GM18502 (cell line): ENCODE data around the gene MRPS31.
A peak's percentile ranks its signal among the peaks of the same experiment; 100 is the strongest.
"Not testable (repeated sequence)": the region's sequence is repeated elsewhere in the genome, so short reads cannot be mapped to it uniquely, and the experiment has no call there.

Experiments
- ATAC-seq: cut with Tn5 transposase; IDR thresholded peaks from one replicate; pipeline ENCODE4 v1.9.1; 2021; ENCODE audit warnings: mild to moderate bottlenecking; ENCODE audit not compliant: unreplicated experiment, poor library complexity

The MRPS31 gene

DNA sequence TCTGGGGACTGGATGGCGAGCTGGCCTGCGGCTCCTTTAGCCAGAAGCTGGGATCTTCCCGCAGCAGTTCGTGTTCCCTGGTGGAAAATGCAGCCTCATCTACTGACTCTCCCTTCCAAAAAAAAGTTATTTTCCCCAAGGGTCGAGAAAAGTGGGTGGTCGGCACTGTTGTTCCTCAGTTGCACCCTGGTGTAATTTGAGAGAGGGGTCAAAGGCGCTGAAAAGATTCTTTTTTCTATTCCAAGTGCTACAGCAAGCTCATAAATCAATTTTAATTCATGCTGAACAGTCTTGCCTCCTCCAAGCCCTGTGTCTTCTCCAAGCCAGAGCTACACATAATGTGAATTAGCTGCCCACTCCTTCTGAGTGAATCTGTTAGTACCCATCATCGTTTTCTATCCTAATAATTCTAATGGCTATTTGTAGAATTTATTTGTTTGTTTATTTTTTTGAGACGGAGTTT is 19.2 kb upstream of the MRPS31 start:
- ATAC-seq, result no peak

DNA sequence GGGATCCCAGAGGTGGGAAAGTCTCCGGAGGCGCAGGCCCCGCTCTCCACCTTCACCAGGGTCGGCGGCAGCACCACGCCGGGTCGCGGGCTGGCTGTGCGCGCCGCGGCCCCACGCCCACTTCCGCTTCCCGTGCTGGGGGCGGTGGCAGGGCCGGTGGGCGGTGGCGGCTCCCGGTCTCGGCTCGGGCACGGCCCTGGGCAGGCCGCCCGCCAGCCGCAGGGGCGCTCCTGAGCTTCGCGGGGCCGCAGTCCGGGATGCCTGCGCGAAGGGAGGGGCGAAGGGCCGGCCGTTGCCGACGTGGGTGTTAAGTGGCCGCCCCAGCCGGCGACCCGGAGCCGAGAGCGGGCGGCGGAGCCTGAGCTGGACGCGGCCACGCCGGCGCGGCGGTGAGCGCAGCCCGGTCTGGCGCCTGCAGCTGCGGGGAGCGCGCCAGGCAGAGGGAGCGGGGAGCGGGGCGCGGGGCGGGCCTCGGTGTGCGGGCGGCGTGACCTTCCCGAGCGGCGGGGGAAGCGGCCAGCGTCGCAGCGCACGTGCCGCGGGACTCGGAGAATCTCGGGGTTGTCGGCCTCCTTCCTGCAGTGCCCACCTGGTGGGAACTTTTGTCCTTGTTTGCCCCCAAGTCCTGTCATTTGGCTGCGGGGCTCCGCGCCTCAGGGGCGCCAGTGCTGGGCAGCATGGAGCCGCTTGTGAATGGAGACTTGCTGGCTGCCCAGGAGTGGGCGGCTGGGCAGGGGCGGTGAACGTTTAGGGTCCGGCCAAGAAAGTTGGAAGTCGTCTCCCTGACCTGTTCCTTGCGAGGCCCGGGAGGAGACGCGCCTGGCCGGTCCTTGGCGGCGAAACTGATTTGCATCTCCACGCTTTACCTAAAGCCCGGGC is 18.5 kb upstream of the MRPS31 start, which contains the start of gene SLC25A15:
Gene SLC25A15, plus strand, starts transcription at position 337 of the 879 bp plus-strand sequence. CDS start 3,616 bp downstream, outside the sequence.
- peak; percentile 90 for ATAC-seq

DNA sequence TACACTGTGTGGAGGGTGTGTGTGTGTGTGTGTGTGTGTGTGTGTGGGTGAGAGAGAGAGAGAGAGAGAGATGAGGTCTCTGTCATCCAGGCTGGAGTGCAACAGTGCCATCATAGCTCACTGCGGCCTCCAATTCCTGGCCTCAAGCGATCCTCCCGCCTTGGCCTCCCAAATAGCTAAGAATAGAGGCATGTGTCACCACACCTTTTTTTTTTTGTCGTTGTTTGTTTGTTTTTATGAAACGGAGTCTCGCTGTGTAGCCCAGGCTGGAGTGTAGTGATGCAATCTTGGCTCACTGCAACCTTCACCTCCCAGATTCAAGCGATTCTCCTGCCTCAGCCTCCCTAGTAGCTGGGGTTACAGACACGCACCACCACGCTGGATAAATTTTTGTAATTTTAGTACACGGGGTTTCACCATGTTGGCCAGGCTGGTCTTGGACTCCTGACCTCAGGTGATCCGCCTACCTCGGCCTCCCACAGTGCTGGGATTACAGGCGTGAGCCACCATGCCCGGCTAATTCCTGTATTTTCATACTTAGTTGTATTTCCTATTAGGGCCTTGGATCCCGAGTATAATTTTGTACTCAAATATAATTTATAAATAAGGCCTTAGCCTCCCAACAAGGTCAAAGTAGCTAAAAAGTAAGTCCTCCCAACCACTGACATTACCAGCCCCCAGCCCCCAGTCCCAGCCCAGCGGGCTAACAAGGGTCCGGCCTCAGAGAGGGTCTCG is 17.7 kb upstream of the MRPS31 start:
- ATAC-seq, result not testable (repeated sequence)

DNA sequence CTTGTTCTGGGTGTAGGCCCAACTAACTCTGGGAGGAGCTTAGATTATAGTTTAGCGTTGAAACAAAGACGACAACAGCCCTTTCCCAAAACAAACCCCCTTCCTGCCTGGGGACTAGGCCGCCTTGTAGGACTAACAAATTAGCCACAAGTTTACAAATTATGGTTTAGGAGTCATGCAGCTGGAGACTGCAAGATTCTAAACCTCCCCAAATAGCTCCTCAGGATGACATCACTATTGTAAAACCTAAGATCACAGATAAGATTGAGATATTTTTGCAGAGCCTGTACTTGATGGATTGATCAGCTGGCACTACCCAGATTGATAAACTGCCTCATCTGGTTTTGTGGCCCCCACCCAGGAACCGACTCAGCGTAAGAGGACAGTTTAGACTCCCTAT is 16.1 kb upstream of the MRPS31 start:
- ATAC-seq, result no peak

DNA sequence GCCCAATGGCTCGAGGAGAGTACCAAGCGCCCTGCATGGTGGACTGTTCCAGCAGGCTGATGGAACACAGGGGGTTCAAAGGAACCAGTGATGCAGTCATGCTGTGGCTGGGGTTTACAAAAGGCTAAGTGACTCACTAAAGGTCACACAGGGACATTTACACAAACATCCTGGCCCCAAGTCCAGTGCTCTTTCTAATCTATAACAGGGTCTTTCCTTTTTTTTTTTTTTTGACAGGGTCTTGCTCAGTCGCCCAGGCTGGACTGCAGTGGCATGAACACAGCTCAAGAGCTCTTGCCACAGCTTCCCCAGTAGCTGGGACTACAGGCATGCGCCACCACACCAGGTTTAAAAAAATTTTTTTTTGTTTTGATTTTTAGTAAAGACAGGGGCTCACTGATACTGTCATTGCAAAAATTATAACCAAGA is 15.6 kb upstream of the MRPS31 start:
- ATAC-seq, result no peak

DNA sequence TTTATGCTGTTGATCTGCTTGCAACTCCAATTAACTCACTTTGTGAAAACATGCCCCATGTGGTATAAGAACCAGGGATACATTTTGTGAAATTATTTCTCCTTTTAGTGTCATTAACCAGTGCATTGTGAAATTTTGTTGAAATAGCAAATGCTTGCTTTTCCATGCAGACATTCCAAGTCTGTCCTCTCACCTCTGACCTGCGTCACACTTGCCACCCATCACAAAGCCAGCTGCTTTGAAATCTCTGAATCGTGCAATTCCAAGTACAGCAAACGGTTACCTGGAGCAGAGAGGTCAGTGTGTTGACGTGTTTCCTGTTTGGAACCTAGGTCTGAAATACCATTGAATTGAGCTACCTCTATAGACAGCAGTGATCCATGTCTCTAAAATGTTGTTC is 13.6 kb upstream of the MRPS31 start:
- ATAC-seq, result no peak

DNA sequence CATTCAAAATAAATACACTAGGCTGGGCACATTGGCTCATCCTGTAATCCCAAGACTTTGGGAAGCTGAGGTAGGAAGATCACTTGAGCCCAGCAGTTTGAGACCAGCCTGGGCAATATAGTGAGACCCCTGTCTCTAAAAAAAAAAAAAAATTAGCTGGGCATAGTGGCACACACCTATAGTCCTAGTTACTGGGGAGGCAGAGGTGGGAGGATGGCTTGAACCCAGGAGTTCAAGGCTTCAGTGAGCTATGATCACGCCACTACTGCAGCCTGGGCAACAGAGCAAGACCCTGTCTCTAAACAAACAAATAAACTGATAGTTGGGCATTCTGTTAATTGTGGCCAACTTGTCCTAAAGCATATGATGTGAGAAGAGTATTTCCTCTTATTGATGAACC is 12.0 kb upstream of the MRPS31 start:
- not testable (repeated sequence) for ATAC-seq

DNA sequence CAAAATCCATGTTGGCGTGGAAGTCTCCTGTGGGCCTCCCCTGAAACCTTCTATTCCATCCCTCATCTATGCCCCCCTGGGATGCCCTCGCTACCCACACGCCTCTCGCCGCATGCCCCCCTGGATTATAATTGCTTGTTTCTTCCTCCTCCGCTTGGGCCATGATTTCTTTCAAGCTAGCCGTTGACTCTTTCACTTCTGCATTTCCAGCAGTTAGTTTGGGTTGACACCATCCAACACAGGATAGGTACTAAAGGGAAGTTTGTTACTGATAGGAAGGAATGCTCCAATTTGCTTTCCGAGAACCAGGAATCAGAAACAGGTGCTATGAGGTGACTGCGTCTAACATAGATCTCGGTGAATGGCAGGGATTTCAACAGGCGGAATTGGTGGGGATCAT is 10.7 kb upstream of the MRPS31 start:
- ATAC-seq, result no peak

DNA sequence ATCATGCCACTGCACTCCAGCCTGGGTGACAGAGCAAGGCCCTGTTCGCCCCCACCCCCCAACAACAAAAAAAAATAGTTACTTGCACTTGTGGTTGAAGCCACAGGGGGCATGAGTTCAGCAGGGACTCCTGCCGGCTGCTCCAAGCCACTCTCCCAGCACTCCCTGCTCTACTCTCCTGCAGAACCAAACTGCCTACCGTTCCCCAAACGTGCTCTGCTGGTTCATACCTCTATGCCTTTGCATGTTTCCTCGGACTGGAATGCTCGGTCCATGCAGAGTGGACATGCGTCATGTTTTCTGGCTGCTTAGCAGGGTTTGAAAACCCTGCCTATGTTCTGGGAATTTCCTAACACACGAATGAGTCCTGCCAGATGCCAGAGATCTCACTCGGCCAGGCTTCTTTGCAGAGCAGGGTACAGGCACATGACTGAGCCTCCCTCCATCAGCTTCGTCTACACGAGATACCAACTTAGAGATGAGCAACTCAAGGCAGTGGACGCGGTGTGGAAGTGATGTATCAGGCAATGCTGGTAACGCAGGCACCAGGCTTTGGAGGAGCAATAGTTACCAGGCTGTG is 9.9 kb upstream of the MRPS31 start:
- ATAC-seq, result no peak

DNA sequence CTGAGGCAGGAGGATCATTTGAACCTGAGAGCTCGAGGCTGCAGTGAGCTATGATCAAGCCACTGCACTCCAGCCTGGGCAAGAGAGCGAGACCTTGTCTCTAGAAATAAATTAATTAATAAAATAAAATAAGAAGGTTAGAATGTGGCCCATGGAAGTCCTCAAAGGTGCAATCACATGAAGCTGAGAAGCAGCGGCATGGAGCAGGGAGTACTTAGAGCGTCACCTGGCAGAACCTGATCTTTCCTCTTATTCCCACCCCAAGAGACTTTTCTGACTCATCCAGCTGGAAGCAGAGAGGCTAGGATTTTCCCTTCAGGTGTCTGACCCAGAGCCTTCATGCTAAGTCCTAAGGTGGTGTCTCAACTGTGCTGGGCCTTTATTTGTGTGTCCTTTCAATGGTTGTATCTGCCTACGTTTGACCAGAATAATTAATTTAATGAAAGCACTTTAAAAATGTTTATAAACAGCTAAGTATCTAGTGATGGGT is 8.9 kb upstream of the MRPS31 start:
- no peak for ATAC-seq

DNA sequence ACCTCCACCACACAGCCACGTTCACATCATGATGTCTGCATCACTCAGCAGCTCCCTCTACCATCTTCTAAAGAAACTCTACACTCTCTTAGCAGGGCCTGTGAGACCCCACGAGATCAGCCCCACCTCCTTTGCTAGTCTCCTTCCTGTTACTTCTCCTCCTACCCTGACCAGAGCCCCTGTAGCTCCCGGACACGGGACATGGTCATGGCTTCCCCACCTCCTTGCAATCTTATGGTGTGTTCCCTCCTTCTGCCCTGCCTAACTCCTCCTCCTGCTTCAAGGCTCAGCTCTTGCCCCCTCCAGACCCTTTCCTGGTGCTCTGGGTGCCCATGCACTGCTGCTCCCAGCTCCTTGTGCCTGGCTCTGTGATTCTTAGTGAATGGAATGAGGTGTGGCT is 8.1 kb upstream of the MRPS31 start:
- ATAC-seq, result no peak

DNA sequence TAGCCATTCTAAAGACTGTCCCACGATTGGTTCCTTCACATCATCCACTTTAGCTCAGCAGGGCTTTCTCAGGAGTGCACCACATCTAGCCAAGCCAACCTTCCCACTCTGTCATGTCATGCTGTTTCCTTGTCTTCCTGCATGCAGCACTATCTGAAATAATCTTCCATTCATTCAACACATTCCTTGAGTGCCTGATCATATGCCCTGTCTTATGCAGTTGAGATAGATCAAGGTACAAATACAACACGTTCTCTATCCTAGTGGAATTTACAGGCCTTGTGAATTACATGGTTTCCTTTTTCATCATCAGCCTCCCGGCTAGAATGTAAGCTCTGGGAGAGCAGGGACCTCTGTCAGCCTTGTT is 6.8 kb upstream of the MRPS31 start:
- ATAC-seq, result peak; percentile 4

DNA sequence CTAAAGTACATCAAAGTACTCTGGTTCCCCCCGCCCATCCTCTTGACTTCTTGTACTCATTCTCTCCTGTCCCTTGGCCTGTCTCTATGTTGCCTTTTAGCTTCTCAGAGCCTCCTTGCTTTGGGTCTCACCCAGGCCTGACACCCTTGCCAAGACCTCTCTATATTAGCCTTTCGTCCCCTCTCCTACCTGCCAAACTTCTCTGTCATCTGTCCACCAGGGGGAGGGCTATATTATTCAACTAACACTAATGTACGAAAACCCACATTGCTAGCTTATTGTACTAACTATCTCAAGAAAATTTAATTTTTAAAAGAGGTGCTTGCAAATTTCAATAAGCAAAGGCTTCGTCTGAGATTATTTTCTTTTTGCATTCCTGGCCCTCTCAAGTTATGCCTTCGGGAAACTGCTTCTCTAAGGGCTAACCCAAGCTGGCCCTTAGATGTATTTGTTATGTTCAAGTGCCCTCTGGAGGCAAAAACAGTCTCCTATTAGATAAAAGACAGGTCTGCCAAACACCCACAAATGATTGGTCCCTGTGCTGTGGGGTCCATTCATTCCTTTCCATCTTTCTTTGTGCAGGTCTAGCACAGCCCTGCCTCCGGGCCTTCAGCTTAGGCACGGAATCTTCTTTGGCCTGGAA is 6.3 kb upstream of the MRPS31 start:
- peak; percentile 85 for ATAC-seq

DNA sequence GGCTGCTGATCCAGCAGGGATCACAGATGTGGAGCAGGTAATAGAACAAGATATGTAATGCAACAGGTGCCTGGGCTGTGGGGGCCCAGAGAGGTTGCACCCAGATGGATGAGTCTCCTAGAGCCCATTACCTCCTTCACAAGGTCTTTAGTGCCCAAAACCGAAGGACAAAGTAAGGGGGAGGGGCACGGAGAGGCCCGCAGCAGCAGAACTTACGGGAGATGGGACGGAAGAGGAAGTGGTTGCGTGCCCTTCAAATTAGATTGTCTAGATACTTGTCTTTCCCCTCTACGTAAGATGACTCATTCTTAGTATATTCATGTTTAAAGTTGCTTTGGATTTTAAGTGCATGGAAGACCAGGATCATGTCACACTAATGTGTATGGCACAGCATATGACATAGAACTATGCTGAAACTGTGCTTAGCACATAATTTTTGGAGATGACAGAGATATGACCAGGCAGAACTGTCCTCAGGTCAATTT is 5.7 kb upstream of the MRPS31 start:
- peak; percentile 67 for ATAC-seq

DNA sequence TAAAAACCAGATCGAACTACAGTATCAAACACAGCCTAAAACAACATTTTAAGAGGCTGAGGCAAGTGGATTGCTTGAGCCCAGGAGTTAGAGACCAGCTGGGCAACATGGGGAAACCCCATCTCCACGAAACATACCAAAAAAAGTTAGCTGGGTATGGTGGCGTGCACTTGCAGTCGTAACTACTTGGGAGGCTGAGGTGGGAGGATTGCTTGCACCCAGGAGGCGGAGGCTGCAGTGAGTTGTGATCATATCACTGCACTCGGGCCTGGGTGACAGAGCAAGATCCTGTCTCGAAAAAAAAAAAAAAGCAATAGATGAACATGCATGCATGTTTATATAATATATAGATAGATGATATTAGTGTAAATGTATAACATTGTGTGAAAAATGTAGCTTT is 5.2 kb upstream of the MRPS31 start:
- ATAC-seq, result no peak

DNA sequence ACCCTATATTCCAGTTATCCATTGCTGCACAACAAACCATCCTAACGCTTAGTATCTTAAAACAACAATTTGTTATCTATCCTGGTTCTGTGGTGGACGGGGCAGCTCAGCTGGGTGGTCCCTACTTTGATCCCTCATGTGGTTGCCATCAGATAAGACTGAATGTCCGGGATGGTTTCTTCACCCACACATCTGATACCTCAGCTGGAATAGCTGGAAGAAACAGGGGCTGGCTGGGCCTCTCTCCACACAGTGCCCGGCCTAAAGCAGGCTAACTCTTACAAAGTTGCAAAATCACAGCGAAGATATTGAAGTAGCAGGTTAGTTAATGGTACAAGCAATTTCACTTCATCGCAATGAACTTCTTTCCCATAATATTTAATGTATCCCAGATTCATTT is 3.7 kb upstream of the MRPS31 start:
- ATAC-seq, result no peak

DNA sequence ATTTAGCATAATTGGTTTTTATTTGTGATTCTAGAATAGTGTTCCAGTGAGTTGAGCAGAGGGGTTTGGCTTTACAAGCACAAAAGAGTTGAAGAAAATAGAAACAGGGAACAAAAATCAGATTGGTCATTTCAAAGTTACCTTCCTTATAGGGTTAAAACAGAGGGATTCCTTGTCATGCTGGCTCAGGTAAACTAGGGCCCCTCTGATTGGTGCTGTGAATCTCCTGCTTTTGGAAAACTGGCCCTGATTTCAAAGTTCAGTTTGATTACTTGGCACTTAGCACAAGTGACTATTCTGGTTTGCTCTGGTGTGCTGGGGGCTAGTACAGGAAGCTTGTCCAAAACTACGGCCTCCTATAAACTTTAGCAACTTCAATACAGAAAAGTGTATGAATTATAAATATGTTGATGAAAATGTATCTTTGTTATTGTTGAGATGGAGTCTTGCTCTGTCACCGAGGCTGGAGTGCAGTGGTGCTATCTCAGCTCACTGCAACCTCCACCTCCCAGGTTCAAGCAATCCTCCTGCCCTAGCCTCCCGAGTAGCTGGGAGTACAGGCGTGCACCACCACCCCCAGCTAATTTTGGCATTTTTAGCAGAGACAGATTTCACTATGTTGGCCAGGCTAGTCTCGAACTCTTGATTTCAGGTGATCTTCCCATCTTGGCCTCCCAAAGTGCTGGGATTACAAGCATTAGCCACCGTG is 1.9 kb upstream of the MRPS31 start:
- no peak for ATAC-seq

DNA sequence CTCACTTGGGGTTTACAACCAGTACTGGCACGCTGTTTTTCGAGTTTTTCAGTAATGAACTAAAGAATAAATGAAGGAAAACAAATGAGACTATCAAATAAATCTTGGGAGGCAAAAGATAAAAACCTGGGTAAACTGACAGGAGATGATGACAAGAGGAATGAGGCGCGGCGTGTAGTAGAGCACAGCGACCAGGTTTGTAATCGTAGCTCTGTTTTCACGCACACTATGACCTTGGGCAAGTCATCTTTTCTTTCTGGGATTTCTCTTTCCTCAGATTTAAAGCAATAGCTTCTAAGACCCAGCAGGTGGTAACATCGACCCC is 419 bp downstream of the MRPS31 start:
- no peak for ATAC-seq

DNA sequence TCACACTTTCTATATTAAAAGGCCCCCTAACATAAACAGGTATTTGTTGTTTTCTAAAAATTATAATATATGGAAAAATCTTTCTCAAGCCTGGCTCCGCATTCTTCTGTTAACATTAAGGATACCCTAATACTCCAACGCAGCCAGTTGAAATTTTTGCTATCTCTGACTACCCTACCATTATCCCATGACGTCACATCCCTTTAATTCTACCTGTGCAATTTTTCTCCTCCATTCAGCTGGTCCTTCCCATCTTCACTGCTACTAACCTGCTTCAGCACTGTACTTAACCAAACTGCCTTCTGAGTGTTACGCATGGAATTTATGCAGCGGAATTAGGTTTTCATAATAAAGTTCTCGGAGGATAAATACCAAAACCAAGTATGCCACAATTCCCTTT is 1.0 kb downstream of the MRPS31 start:
- ATAC-seq, result no peak

DNA sequence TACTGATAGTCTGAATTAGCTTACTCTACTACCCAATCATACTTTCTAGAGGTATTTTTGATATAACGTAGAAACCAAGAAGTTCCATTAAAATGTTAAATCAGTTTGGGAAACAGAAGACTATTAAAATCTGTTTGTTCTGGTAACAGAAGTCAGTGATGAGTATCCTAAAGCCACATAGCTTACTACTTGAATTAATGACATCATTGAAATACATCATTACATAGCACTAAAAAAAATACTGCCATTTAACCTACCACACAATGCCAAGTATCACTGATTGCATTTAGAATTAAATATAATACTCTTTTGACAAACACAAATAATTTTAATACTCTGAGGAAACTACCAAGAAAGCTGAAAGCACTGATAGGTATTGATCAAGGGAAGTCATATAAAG is 5.4 kb downstream of the MRPS31 start:
- ATAC-seq, result no peak
